Neuronal stem cell (in vitro differentiated cells): ENCODE data around the gene BTG4.
A peak's percentile ranks its signal among the peaks of the same experiment; 100 is the strongest.

Source experiments
- DNase-seq: peaks from one replicate; pipeline ENCODE4 v3.0.0-alpha.2; 2013; ENCODE audit warnings: low spot score
- H2AFZ ChIP-seq: one replicate; pipeline ENCODE4 v1.6.1; 2013; ENCODE audit warnings: mild to moderate bottlenecking, low read length, inconsistent platforms
- H2AK5ac ChIP-seq: 2 replicates; pipeline ENCODE4 v1.6.1; 2013; ENCODE audit warnings: low read depth, mild to moderate bottlenecking, inconsistent platforms, low read length, moderate library complexity, mixed read lengths
- H2BK120ac ChIP-seq: 2 replicates; pipeline ENCODE4 v1.6.1; 2013; ENCODE audit warnings: low read depth, mild to moderate bottlenecking, inconsistent platforms, low read length, moderate library complexity, mixed read lengths
- H2BK12ac ChIP-seq: one replicate; pipeline ENCODE4 v1.6.1; 2013; ENCODE audit warnings: low read length, inconsistent platforms
- H2BK15ac ChIP-seq: 2 replicates; pipeline ENCODE4 v1.6.1; 2013; ENCODE audit warnings: mild to moderate bottlenecking, low read length, inconsistent platforms, mixed read lengths
- H2BK5ac ChIP-seq: one replicate; pipeline ENCODE4 v1.6.1; 2013; ENCODE audit warnings: inconsistent platforms, mild to moderate bottlenecking, low read length, moderate library complexity
- H3K14ac ChIP-seq: one replicate; pipeline ENCODE4 v1.6.1; 2013; ENCODE audit warnings: low read length, inconsistent platforms
- H3K18ac ChIP-seq: 2 replicates; pipeline ENCODE4 v1.6.1; 2013; ENCODE audit warnings: low read length, inconsistent platforms
- H3K23ac ChIP-seq: 2 replicates; pipeline ENCODE4 v1.6.1; 2013; ENCODE audit warnings: low read depth, mild to moderate bottlenecking, mixed read lengths, low read length, inconsistent platforms; ENCODE audit not compliant: poor library complexity
- H3K27ac ChIP-seq: replicated peaks from 3 replicates; pipeline ENCODE4 v1.5.1; 2013; ENCODE audit warnings: low read length, inconsistent platforms
- H3K27me3 ChIP-seq, 3 experiments: 2 replicates each; pipeline ENCODE4 v1.6.1; 2013; ENCODE audit warnings: low read length in 3 of 3, mild to moderate bottlenecking in 2 of 3, inconsistent platforms in 1 of 3, low read depth in 1 of 3, mixed read lengths in 1 of 3, moderate library complexity in 1 of 3; ENCODE audit not compliant: control insufficient read depth in 3 of 3, insufficient read depth in 3 of 3
- H3K36me3 ChIP-seq, 2 donors: replicated peaks in 1 of 2; 2 replicates each; pipeline ENCODE4 v1.6.1; 2013; ENCODE audit warnings: low read length in 2 of 2; ENCODE audit not compliant: control insufficient read depth in 2 of 2, insufficient read depth in 2 of 2
- H3K4ac ChIP-seq: 2 replicates; pipeline ENCODE4 v1.6.1; 2013; ENCODE audit warnings: inconsistent platforms, mild to moderate bottlenecking, low read length, moderate library complexity
- H3K4me1 ChIP-seq, 2 donors: 1 replicate in 1 of 2; 2 replicates in 1 of 2; pipeline ENCODE4 v1.6.1; 2013; ENCODE audit warnings: low read length in 2 of 2, low read depth in 1 of 2; ENCODE audit not compliant: control insufficient read depth in 2 of 2, insufficient read depth in 1 of 2
- H3K4me2 ChIP-seq: one replicate; pipeline ENCODE4 v1.6.1; 2013; ENCODE audit warnings: mild to moderate bottlenecking, low read length, inconsistent platforms; ENCODE audit not compliant: insufficient read depth, poor library complexity, severe bottlenecking
- H3K4me3 ChIP-seq, 2 donors: 2 replicates each; pipeline ENCODE4 v1.5.1; 2013; ENCODE audit warnings: low read length in 2 of 2, mild to moderate bottlenecking in 2 of 2, inconsistent platforms in 1 of 2, moderate library complexity in 1 of 2
- H3K79me1 ChIP-seq: one replicate; pipeline ENCODE4 v1.6.1; 2013; ENCODE audit warnings: low read depth, mild to moderate bottlenecking, inconsistent platforms, low read length, moderate library complexity
- H3K9ac ChIP-seq: one replicate; pipeline ENCODE4 v1.6.1; 2013; ENCODE audit warnings: mild to moderate bottlenecking, low read depth, low read length, inconsistent platforms; ENCODE audit not compliant: poor library complexity
- H3K9me3 ChIP-seq, 2 donors: replicated peaks in 1 of 2; 2 replicates each; pipeline versions ENCODE3 to v1.6.1; 2013; ENCODE audit warnings: low read length in 2 of 2, mild to moderate bottlenecking in 2 of 2, inconsistent platforms in 1 of 2, low read depth in 1 of 2, mixed read lengths in 1 of 2, moderate library complexity in 1 of 2; ENCODE audit not compliant: control insufficient read depth in 2 of 2, insufficient read depth in 1 of 2
- H4K8ac ChIP-seq: one replicate; pipeline ENCODE4 v1.6.1; 2013; ENCODE audit warnings: low read depth, mild to moderate bottlenecking, inconsistent platforms, low read length, moderate library complexity
- H4K91ac ChIP-seq: one replicate; pipeline ENCODE4 v1.6.1; 2013; ENCODE audit warnings: low read length, low read depth, mild to moderate bottlenecking, inconsistent platforms; ENCODE audit not compliant: poor library complexity
- WGBS, 2 donors: extraction: QIAGEN DNeasy Blood & Tissue Kit; methylation state at CpG; one replicate each; pipeline ENCODE4 v1.1.7; 2013; ENCODE audit warnings: missing lambda C conversion rate in 2 of 2, mixed read lengths in 1 of 2; ENCODE audit not compliant: insufficient read length in 2 of 2, insufficient replicate concordance in 1 of 2; ENCODE audit errors: extremely low coverage in 2 of 2; 5-methylcytosine and 5-hydroxymethylcytosine counted together

Gene BTG4

DNA sequence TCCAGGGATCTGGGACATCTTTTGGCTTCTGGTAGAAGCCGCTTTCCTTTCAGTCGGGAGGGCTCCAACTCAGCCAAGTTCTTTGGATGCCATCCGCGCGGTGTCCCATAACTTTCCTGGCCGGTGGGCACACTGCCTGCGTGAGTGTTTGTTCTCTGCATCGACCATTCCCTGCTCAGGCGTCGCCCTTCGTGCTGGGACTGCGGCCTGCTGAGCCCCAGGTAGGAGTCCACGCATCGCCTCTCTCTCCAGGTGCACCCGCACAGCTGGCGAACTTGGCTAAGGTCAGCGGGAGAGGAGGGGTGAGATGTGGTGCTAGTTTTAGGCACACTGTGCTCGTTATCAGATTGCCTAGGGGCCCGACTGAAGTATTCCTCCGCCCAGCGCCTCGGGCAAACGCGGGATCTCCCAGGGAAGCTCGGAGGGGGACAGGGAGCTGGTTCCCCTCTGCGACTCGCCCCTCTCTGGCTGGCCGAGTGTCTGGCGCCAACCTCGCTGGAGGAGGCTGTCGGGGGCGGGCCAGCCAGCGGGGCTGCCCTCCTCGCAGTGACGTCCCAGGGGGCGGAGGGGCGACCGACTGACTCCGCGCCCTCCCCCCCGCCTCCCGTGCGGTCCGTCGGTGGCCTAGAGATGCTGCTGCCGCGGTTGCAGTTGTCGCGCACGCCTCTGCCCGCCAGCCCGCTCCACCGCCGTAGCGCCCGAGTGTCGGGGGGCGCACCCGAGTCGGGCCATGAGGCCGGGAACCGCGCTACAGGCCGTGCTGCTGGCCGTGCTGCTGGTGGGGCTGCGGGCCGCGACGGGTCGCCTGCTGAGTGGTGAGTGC is 28.1 kb upstream of the BTG4 start, which contains the start of gene LAYN:
LAYN (plus strand) TSS at position 607 of the 823 bp plus-strand sequence; CDS start at position 731, 124 bp downstream.
- peak within 1 kb of the TSS; percentile 43 for H2BK12ac ChIP-seq
- peak within 1 kb of the TSS; percentile 93 for H3K4me2 ChIP-seq
- no peak within 1 kb of the TSS for H4K8ac ChIP-seq
- peak within 1 kb of the TSS; percentile 22 for H2BK15ac ChIP-seq
- DNase-seq = peak; percentile 33
- H3K36me3 ChIP-seq = no peaks in the 10 kb centered on the region
- no peak within 1 kb of the TSS for H3K4ac ChIP-seq
- H4K91ac ChIP-seq = no peak within 1 kb of the TSS
- H3K23ac ChIP-seq = peak within 1 kb of the TSS; percentile 86
- H2BK5ac ChIP-seq = no peak within 1 kb of the TSS
- H3K9me3 ChIP-seq = peaks cover 0 to 3% of the 10 kb centered on the region in 2 donors
- no peak within 1 kb of the TSS for H3K27ac ChIP-seq
- H3K9ac ChIP-seq = peak within 1 kb of the TSS; percentile 85
- no peaks in the 10 kb centered on the region for H3K79me1 ChIP-seq
- no CpG with 5 or more reads among the region's 70 CpGs for WGBS, 2 donors
- H2BK120ac ChIP-seq = no peak within 1 kb of the TSS
- H3K27me3 ChIP-seq = peaks cover 15 to 87% (median 45%) of the 10 kb centered on the region in 3 experiments
- no peak within 1 kb of the TSS for H3K14ac ChIP-seq
- peak within 1 kb of the TSS; percentile 87 for H2AFZ ChIP-seq
- peak within 1 kb of the TSS; percentile 33 for H2AK5ac ChIP-seq
- peaks cover 7 to 8% of the 10 kb centered on the region in 2 donors for H3K4me1 ChIP-seq
- H3K18ac ChIP-seq = peak within 1 kb of the TSS; percentile 77
- H3K4me3 ChIP-seq = peak within 1 kb of the TSS; percentile 28 to 86

- peaks cover 0 to 3% of the 10 kb centered on the region in 2 donors for H3K9me3 ChIP-seq
- peaks cover 15 to 88% (median 45%) of the 10 kb centered on the region in 3 experiments for H3K27me3 ChIP-seq
- H2AFZ ChIP-seq = peak overlapping the region; percentile 87
- no peak for DNase-seq
- H2AK5ac ChIP-seq = no peak overlapping the region
- no peak overlapping the region for H2BK12ac ChIP-seq
- WGBS, 2 donors = no CpG with 5 or more reads among the region's 9 CpGs
- no peak overlapping the region for H2BK120ac ChIP-seq
- no peaks in the 10 kb centered on the region for H3K36me3 ChIP-seq
- no peak overlapping the region for H2BK5ac ChIP-seq
- no peak overlapping the region for H3K4me3 ChIP-seq
- H4K8ac ChIP-seq = no peak overlapping the region
- no peak overlapping the region for H3K27ac ChIP-seq
- no peaks in the 10 kb centered on the region for H3K79me1 ChIP-seq
- peak overlapping the region; percentile 93 for H3K4me2 ChIP-seq
- H3K23ac ChIP-seq = no peak overlapping the region
- no peak overlapping the region for H2BK15ac ChIP-seq
- peaks cover 7 to 8% of the 10 kb centered on the region in 2 donors for H3K4me1 ChIP-seq
- H4K91ac ChIP-seq = no peak overlapping the region
- no peak overlapping the region for H3K4ac ChIP-seq
- H3K18ac ChIP-seq = no peak overlapping the region
- H3K9ac ChIP-seq = no peak overlapping the region
- no peak overlapping the region for H3K14ac ChIP-seq
Measured at GRCh38 chr11:111539426-111540113, 27.4 kb upstream of the BTG4 start.

DNA sequence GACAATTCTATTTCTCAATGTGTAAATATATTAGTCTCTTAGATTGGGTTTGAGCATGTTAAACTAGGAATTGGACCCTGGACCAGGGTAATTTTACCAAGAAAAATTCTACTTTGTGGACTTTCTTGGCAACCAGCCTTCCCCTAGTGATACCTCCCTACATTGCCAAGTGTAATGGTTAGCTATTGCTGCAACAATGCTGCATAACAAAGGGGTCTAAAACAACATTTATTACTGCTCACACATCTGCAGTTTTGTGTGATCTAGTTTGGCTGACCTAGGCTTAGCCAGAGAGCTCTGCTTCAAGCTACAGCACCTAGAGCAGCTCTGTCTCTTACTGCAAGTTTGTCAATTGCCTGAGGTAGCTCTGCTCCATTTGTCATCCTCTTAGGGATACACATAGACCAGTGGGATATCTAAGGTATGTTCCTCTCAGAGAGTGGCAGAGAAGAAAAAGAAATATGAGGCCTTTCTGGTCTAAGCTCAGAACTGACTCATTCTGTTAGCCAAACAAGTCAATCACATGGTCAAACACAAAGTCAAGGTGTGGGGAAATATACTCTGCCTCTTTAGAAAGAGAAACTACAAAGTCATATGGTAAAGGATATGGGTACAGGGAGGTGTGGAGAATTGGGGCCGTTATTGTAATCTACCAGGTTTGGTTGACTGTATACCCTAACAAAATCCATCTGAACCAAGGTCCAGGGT is 26.4 kb upstream of the BTG4 start:
- Histone ChIP-seq H3K18ac (no peak overlapping the region), H3K4ac (no peak overlapping the region), H3K9me3 (peaks cover 0 to 3% of the 10 kb centered on the region in 2 donors), H3K4me3 (no peak overlapping the region), H2AK5ac (no peak overlapping the region), H3K9ac (no peak overlapping the region), H2AFZ (no peak overlapping the region), H4K91ac (no peak overlapping the region), H3K23ac (no peak overlapping the region), H2BK120ac (no peak overlapping the region), H4K8ac (no peak overlapping the region), H3K79me1 (no peaks in the 10 kb centered on the region), H2BK15ac (no peak overlapping the region), H3K4me2 (no peak overlapping the region), H3K14ac (no peak overlapping the region), H3K4me1 (peaks cover 7 to 8% of the 10 kb centered on the region in 2 donors), H3K27ac (no peak overlapping the region), H3K27me3 (peaks cover 15 to 83% (median 45%) of the 10 kb centered on the region in 3 experiments), H2BK12ac (no peak overlapping the region), H2BK5ac (no peak overlapping the region), H3K36me3 (no peaks in the 10 kb centered on the region)
- DNase-seq = no peak
- WGBS, 2 donors = no CpG with 5 or more reads among the region's 1 CpG
